K562 (cell line): ENCODE measurements around the gene NOC4L. TPM values are rescaled to one million over a fixed set of nuclear protein-coding genes. Genes with fewer than 3 reads are reported as not detected.
A peak's percentile ranks its signal among the peaks of the same experiment; 100 is the strongest.

Source experiments
- ATAC-seq: fragments of 200-7000 bp; cut with Tn5 transposase; 3 replicates; pipeline ENCODE4 v1.9.1; 2020; ENCODE audit warnings: moderate library complexity
- BruUV-seq: library from RNA; stranded (reverse); fragments of 400-500 nt; replicated peaks from 2 replicates; lab custom pipeline; 2021; lab: Mats Ljungman, UMichigan
- CTCF ChIA-PET: fragments of 300-600 bp; formaldehyde crosslinking; extraction: SDS; loops from one replicate; lab custom pipeline; 2021; ENCODE audit warnings: low intra/inter-chr PET ratio; lab: Yijun Ruan, JAX
- POLR2A ChIA-PET: fragments of 300-600, 350-650 bp; sonication (Branson Sonifier 250); formaldehyde crosslinking; extraction: SDS; loops from one replicate; lab custom pipeline; 2021; ENCODE audit warnings: antibody characterized with exemption, inconsistent platforms; lab: Yijun Ruan, JAX
- DNase-seq, 4 experiments: peaks; one replicate each; pipeline versions ENCODE4 v3.0.0 to v3.0.0-alpha.2; 2011 to 2018; ENCODE audit warnings: low spot score in 3 of 4, mixed read lengths in 3 of 4; ENCODE audit errors: extremely low read depth in 1 of 4
- FAIRE-seq: peaks from 2 replicates; lab custom pipeline; 2011; peaks lifted over from hg19 to GRCh38; lab: Jason Lieb, UNC
- H2AFZ ChIP-seq: 2 replicates; pipeline ENCODE4 v1.6.0; 2011; ENCODE audit warnings: low read depth, low read length, control low read depth, inconsistent platforms
- H3K27ac ChIP-seq: fragments of 200-600 bp; 3 replicates; pipeline ENCODE4 v1.8.0; 2011; ENCODE audit warnings: low read depth, mild to moderate bottlenecking, control low read depth, inconsistent platforms, low read length, moderate library complexity, mixed read lengths; ENCODE audit errors: extremely low read depth
- H3K27me3 ChIP-seq, 2 experiments: fragments of 300-600 bp in 1 of 2; 2 replicates in 1 of 2; 3 replicates in 1 of 2; pipeline versions ENCODE4 v1.6.0 to v1.8.0; 2011; ENCODE audit warnings: inconsistent platforms in 2 of 2, low read length in 2 of 2, mild to moderate bottlenecking in 1 of 2, mixed read lengths in 1 of 2, moderate library complexity in 1 of 2; ENCODE audit not compliant: control insufficient read depth in 2 of 2, insufficient read depth in 2 of 2
- H3K36me3 ChIP-seq: fragments of 300-600 bp; 3 replicates; pipeline ENCODE4 v1.8.0; 2011; ENCODE audit warnings: mild to moderate bottlenecking, low read length, inconsistent platforms; ENCODE audit not compliant: control insufficient read depth, insufficient read depth
- H3K4me1 ChIP-seq, 2 experiments: fragments of 200-600 bp in 1 of 2; replicated peaks in 1 of 2; 2 replicates in 1 of 2; 3 replicates in 1 of 2; pipeline versions ENCODE4 v1.5.1 to v1.8.0; 2011; ENCODE audit warnings: inconsistent platforms in 2 of 2, low read length in 2 of 2, mild to moderate bottlenecking in 1 of 2, mixed read lengths in 1 of 2, moderate library complexity in 1 of 2; ENCODE audit not compliant: control insufficient read depth in 2 of 2, insufficient read depth in 2 of 2
- H3K4me2 ChIP-seq: 2 replicates; pipeline ENCODE4 v1.6.1; 2011; ENCODE audit warnings: low read length, control low read depth, inconsistent platforms, mixed read lengths; ENCODE audit not compliant: insufficient read depth
- H3K4me3 ChIP-seq: fragments of 200-600 bp; sonication (generic), shearing (Covaris generic); 2 replicates; pipeline ENCODE4 v1.5.1; 2016; ENCODE audit warnings: control low read depth, inconsistent platforms
- H3K79me2 ChIP-seq: fragments of 200-600 bp; 3 replicates; pipeline ENCODE4 v1.8.0; 2011; ENCODE audit warnings: low read length, inconsistent platforms; ENCODE audit not compliant: control insufficient read depth, insufficient read depth
- H3K9ac ChIP-seq, 2 experiments: 2 replicates each; pipeline versions ENCODE4 v1.6.0 to v1.6.1; 2011; ENCODE audit warnings: low read depth in 2 of 2, low read length in 2 of 2, control low read depth in 1 of 2, inconsistent platforms in 1 of 2, mild to moderate bottlenecking in 1 of 2, mixed read lengths in 1 of 2; ENCODE audit not compliant: insufficient read depth in 1 of 2
- H3K9me1 ChIP-seq: one replicate; pipeline ENCODE4 v1.6.0; 2011; ENCODE audit warnings: inconsistent platforms, mild to moderate bottlenecking, low read length, moderate library complexity; ENCODE audit not compliant: control insufficient read depth, insufficient read depth
- H3K9me3 ChIP-seq: replicated peaks from 2 replicates; pipeline ENCODE4 v1.5.1; 2011; ENCODE audit warnings: low read depth, low read length, inconsistent platforms; ENCODE audit not compliant: control insufficient read depth, insufficient read depth
- H4K20me1 ChIP-seq: replicated peaks from 2 replicates; pipeline ENCODE4 v1.6.1; 2011; ENCODE audit warnings: low read length, inconsistent platforms, mixed read lengths; ENCODE audit not compliant: control insufficient read depth, insufficient read depth
- BHLHE40 ChIP-seq: IDR thresholded peaks from 2 replicates; pipeline ENCODE4 v1.6.1; 2011; ENCODE audit warnings: low read length, improper control_type of control experiment
- EP400 ChIP-seq: fragments of 450-650 bp; IDR thresholded peaks from 2 replicates; pipeline ENCODE4 v1.6.1; 2017; ENCODE audit warnings: antibody characterized with exemption, mild to moderate bottlenecking, moderate library complexity
- HNRNPL ChIP-seq: fragments of 200-400 bp; formaldehyde crosslinking; IDR thresholded peaks from 2 replicates; pipeline ENCODE4 v1.6.1; 2017; ENCODE audit warnings: low read depth, mild to moderate bottlenecking, low read length
- NELFE ChIP-seq: IDR thresholded peaks from 2 replicates; pipeline ENCODE4 v1.6.1; 2011; ENCODE audit warnings: mild to moderate bottlenecking; ENCODE audit not compliant: insufficient read depth, insufficient read length
- NFIX ChIP-seq: fragments of 250-450 bp; sonication (Bioruptor Pico); IDR thresholded peaks from 2 replicates; pipeline ENCODE4 v1.4.0; 2020; ENCODE audit warnings: low read depth, mild to moderate bottlenecking, moderate library complexity
- WGBS: fragments of 100-300 bp; shearing (Covaris generic); methylation state at CpG from one replicate; pipeline ENCODE4 v1.1.6; 2016; ENCODE audit warnings: low coverage, mixed read lengths; ENCODE audit not compliant: insufficient coverage; ENCODE audit errors: missing lambda C conversion rate; 5-methylcytosine and 5-hydroxymethylcytosine counted together
- in situ Hi-C: fragments of 300-500 bp; cut with MboI; formaldehyde crosslinking; loops from 4 replicates; pipeline ENCODE4 v1.15.0; 2018; ENCODE audit warnings: inconsistent platforms, mixed read lengths
- intact Hi-C: fragments of 100-400 bp; cut with micrococcal nuclease; formaldehyde crosslinking; loops from 2 replicates; pipeline ENCODE4 v1.14.2; 2022
- polyA plus RNA-seq, 8 experiments: library from polyadenylated mRNA; depleted of rRNA in 4 of 8; stranded (reverse) in 5 of 8; unstranded in 3 of 8; fragments of >200 nt; fragmentation: Nextera tagmentation in 2 of 8; fragmentation: Illumina TruSeq in 1 of 8; extraction: Ambion mirVana in 2 of 8; extraction: Trizol in 1 of 8; gene quantifications; 2 replicates each; pipeline versions ENCODE4 v1.2.1 to v1.2.3, GENCODE V29; 2011 to 2014; ENCODE audit warnings: inconsistent platforms in 1 of 8, missing spikeins in 1 of 8
- total RNA-seq, 7 experiments: library from RNA; depleted of rRNA in 6 of 7; stranded (reverse); fragments of >200 nt in 6 of 7; fragmentation: Illumina TruSeq in 2 of 7; extraction: Trizol in 2 of 7; gene quantifications; 2 replicates each; pipeline versions ENCODE4 v1.2.1 to v1.2.3, GENCODE V29; 2011 to 2021; ENCODE audit warnings: low replicate concordance in 1 of 7
- TF ChIP-seq, protein P1 (sequence below): fragments of 450-650 bp; IDR thresholded peaks from 2 replicates; pipeline ENCODE4 v1.6.1; 2016; ENCODE audit warnings: mild to moderate bottlenecking, moderate library complexity
- TF ChIP-seq, protein P2 (sequence below): fragments of 150-350 bp; conservative IDR thresholded peaks from 2 replicates; pipeline ENCODE4 v1.6.1; 2014; ENCODE audit warnings: low read length

NOC4L gene
- total and polyA plus RNA-seq, 9 of the 15 experiments (the other 6 are each of a cell fraction or from before 2014, with no cell fraction given) = 1.3 to 77.0 (median 20.0) TPM

DNA sequence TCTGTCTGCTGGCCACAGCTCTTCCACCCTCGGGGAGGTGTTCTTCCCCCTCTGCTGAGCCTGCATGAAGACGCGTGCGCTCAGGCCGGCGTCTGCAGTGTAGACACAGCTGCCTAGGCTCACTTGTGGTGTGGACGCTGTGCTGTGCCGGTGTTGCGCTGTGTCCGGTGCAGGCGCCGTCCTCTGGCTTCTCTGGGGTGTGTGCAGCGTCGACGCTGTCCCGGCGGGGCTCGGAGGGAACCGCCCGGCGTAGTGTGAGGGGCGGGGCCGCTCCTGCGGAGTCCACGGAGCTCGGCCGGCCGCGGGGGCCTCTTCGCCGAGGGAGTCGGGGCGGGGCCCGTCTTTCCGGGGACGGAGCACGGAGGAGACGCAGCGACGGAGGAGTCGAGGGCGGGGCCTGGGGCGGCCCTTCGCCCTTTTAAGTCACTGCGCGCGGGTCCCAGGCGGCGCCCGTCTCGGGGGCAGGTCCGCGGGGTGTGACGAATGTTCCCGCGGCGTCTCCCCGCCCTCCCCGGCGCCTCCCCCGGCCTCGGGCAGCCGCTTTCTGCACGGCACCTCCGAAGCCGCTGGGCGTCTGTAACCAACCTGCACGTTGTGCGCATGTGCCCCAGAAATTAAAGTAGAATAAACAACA is 45.2 kb downstream of the NOC4L start:
- CTCF ChIA-PET = interaction anchor here (0.6 to 0.7 kb wide), 2 partner anchors 15 to 238 kb away, joined by 3 to 4 read pairs; no protein-coding TSS in a partner anchor
- Histone ChIP-seq H3K27ac (no peak overlapping the region), H3K36me3 (no peaks in the 10 kb centered on the region), H4K20me1 (no peaks in the 10 kb centered on the region), H3K4me3 (peak overlapping the region; percentile 31), H3K79me2 (no peaks in the 10 kb centered on the region), H3K9me3 (peaks cover 16% of the 10 kb centered on the region), H3K9ac (peak overlapping the region in 1 of 2 experiments; percentile 74; a peak in 2 of 4 replicates), H2AFZ (peak overlapping the region; percentile 91), H3K4me1 (peaks cover 3 to 40% of the 10 kb centered on the region in 2 experiments; a peak in 2 of 5 replicates), H3K4me2 (peak overlapping the region; percentile 71), H3K9me1 (no peaks in the 10 kb centered on the region), H3K27me3 (peaks cover 30 to 75% of the 10 kb centered on the region in 2 experiments; a peak in 4 of 5 replicates)
- intact Hi-C loops (no loop called here), in situ Hi-C loops (no loop called here)
- POLR2A ChIA-PET = interaction anchor here (0.9 kb wide), 1 partner anchor 106 kb away, joined by 3 read pairs; no protein-coding TSS in a partner anchor
- ATAC-seq (peak; percentile 97), DNase-seq (peak; percentile 83 to 96 (median 94)), FAIRE-seq (peak; percentile 76)
- no TSS peak for BruUV-seq
- 4% methylated on average over 15 of the region's 69 CpGs for WGBS
- TF ChIP-seq, protein P1, sequence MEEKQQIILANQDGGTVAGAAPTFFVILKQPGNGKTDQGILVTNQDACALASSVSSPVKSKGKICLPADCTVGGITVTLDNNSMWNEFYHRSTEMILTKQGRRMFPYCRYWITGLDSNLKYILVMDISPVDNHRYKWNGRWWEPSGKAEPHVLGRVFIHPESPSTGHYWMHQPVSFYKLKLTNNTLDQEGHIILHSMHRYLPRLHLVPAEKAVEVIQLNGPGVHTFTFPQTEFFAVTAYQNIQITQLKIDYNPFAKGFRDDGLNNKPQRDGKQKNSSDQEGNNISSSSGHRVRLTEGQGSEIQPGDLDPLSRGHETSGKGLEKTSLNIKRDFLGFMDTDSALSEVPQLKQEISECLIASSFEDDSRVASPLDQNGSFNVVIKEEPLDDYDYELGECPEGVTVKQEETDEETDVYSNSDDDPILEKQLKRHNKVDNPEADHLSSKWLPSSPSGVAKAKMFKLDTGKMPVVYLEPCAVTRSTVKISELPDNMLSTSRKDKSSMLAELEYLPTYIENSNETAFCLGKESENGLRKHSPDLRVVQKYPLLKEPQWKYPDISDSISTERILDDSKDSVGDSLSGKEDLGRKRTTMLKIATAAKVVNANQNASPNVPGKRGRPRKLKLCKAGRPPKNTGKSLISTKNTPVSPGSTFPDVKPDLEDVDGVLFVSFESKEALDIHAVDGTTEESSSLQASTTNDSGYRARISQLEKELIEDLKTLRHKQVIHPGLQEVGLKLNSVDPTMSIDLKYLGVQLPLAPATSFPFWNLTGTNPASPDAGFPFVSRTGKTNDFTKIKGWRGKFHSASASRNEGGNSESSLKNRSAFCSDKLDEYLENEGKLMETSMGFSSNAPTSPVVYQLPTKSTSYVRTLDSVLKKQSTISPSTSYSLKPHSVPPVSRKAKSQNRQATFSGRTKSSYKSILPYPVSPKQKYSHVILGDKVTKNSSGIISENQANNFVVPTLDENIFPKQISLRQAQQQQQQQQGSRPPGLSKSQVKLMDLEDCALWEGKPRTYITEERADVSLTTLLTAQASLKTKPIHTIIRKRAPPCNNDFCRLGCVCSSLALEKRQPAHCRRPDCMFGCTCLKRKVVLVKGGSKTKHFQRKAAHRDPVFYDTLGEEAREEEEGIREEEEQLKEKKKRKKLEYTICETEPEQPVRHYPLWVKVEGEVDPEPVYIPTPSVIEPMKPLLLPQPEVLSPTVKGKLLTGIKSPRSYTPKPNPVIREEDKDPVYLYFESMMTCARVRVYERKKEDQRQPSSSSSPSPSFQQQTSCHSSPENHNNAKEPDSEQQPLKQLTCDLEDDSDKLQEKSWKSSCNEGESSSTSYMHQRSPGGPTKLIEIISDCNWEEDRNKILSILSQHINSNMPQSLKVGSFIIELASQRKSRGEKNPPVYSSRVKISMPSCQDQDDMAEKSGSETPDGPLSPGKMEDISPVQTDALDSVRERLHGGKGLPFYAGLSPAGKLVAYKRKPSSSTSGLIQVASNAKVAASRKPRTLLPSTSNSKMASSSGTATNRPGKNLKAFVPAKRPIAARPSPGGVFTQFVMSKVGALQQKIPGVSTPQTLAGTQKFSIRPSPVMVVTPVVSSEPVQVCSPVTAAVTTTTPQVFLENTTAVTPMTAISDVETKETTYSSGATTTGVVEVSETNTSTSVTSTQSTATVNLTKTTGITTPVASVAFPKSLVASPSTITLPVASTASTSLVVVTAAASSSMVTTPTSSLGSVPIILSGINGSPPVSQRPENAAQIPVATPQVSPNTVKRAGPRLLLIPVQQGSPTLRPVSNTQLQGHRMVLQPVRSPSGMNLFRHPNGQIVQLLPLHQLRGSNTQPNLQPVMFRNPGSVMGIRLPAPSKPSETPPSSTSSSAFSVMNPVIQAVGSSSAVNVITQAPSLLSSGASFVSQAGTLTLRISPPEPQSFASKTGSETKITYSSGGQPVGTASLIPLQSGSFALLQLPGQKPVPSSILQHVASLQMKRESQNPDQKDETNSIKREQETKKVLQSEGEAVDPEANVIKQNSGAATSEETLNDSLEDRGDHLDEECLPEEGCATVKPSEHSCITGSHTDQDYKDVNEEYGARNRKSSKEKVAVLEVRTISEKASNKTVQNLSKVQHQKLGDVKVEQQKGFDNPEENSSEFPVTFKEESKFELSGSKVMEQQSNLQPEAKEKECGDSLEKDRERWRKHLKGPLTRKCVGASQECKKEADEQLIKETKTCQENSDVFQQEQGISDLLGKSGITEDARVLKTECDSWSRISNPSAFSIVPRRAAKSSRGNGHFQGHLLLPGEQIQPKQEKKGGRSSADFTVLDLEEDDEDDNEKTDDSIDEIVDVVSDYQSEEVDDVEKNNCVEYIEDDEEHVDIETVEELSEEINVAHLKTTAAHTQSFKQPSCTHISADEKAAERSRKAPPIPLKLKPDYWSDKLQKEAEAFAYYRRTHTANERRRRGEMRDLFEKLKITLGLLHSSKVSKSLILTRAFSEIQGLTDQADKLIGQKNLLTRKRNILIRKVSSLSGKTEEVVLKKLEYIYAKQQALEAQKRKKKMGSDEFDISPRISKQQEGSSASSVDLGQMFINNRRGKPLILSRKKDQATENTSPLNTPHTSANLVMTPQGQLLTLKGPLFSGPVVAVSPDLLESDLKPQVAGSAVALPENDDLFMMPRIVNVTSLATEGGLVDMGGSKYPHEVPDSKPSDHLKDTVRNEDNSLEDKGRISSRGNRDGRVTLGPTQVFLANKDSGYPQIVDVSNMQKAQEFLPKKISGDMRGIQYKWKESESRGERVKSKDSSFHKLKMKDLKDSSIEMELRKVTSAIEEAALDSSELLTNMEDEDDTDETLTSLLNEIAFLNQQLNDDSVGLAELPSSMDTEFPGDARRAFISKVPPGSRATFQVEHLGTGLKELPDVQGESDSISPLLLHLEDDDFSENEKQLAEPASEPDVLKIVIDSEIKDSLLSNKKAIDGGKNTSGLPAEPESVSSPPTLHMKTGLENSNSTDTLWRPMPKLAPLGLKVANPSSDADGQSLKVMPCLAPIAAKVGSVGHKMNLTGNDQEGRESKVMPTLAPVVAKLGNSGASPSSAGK = peak; percentile 57
- TF ChIP-seq HNRNPL (no peak), BHLHE40 (no peak), NELFE (no peak), EP400 (no peak), NFIX (CRISPR knock-in tag) (no peak)
- TF ChIP-seq, protein P2, sequence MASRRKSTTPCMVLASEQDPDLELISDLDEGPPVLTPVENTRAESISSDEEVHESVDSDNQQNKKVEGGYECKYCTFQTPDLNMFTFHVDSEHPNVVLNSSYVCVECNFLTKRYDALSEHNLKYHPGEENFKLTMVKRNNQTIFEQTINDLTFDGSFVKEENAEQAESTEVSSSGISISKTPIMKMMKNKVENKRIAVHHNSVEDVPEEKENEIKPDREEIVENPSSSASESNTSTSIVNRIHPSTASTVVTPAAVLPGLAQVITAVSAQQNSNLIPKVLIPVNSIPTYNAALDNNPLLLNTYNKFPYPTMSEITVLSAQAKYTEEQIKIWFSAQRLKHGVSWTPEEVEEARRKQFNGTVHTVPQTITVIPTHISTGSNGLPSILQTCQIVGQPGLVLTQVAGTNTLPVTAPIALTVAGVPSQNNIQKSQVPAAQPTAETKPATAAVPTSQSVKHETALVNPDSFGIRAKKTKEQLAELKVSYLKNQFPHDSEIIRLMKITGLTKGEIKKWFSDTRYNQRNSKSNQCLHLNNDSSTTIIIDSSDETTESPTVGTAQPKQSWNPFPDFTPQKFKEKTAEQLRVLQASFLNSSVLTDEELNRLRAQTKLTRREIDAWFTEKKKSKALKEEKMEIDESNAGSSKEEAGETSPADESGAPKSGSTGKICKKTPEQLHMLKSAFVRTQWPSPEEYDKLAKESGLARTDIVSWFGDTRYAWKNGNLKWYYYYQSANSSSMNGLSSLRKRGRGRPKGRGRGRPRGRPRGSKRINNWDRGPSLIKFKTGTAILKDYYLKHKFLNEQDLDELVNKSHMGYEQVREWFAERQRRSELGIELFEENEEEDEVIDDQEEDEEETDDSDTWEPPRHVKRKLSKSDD = no peak
